Measurements from ENCODE around the gene PIEZO2. TPM values are rescaled to one million over a fixed set of nuclear protein-coding genes. Genes with fewer than 3 reads are reported as not detected.
"Not testable (repeated sequence)": the region's sequence is repeated elsewhere in the genome, so short reads cannot be mapped to it uniquely, and the experiment has no call there.

PIEZO2 gene
- total RNA-seq, 1 experiment from 2014 or later = 5.5 TPM

DNA sequence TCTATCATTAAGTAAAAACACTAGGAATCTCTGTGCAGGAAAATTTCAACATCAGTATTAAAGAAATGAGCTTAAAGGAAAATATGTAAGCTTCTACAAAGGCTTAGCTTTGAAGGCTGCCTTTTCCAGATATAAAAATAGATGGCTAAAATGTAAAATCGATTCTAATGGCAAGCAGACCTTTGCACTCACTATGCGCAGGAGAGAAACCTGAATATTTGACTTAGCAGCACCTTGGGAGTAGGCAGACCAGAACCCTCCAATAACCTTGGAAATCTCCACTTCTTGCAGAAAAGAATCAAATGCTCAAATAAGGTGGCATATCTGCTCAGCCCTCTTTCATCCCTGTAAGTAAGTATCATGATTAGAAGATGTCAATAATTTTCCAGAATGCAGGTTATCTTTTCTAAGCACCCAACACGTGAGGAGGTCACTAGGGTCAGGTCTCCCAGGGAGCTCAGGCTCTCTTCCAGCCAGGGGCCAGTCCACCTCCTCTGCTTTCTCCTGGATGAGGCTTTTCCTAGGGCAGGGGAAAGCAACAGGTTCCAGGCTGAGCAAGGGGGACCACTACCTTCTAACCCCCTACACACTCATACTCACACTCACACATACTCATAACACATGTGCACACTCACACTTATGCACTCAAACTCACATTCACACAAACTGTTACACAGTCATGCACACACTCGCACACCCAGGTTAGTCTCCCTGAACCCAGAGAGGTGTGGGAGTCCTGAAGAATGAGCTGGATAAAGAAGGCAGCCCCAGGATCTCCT is 3.8 kb downstream of the PIEZO2 start:
- peaks cover 21% of the 10 kb centered on the region for H3K27me3 ChIP-seq (replicated peaks)
- peaks cover 20% of the 10 kb centered on the region for H3K4me1 ChIP-seq (replicated peaks)
- H3K9me3 ChIP-seq (replicated peaks) = no peaks in the 10 kb centered on the region
- DNase-seq (ENCODE audit: low read depth in 1 of 2, low spot score in 2 of 2) = no peak
- H3K36me3 ChIP-seq = no peaks in the 10 kb centered on the region
- H3K27ac ChIP-seq = no peak overlapping the region
- H3K4me3 ChIP-seq = no peak overlapping the region

DNA sequence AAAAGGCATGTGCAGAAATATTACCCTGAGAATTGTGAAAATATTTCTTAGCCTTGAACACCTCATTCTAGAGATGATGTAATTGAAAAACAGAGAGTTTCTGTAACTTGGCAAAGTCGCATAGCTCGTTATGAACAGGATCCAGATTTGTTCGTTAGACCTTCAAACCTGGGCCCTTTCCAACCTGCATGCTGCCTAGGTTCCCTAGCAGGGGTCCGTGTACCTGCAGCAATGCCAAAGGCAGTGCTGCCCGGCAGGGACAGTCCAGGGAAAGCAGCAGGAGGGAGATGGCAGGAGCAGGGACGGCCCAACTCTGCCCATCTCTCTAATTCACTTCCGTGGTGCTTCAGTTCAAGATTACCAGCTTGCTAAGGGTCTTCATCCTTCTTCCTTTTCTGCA is 12.0 kb downstream of the PIEZO2 start:
- no peaks in the 10 kb centered on the region for H3K27me3 ChIP-seq (replicated peaks)
- H3K4me3 ChIP-seq = no peak overlapping the region
- no peaks in the 10 kb centered on the region for H3K9me3 ChIP-seq (replicated peaks)
- DNase-seq (ENCODE audit: low read depth in 1 of 2, low spot score in 2 of 2) = no peak
- H3K4me1 ChIP-seq (replicated peaks) = no peaks in the 10 kb centered on the region
- H3K36me3 ChIP-seq = no peaks in the 10 kb centered on the region
- H3K27ac ChIP-seq = no peak overlapping the region

- DNase-seq (ENCODE audit: low read depth in 1 of 2, low spot score in 2 of 2) = no peak
- Histone ChIP-seq H3K36me3 (no peaks in the 10 kb centered on the region), H3K4me1 (replicated peaks) (no peaks in the 10 kb centered on the region)
Observed at GRCh38 chr18:11136241-11136640, 13.1 kb downstream of the PIEZO2 start.

GRCh38 chr18:11134940-11135339 is 14.4 kb downstream of the PIEZO2 start:
- Histone ChIP-seq H3K36me3 (no peaks in the 10 kb centered on the region), H3K4me3 (no peak overlapping the region), H3K9me3 (replicated peaks) (no peaks in the 10 kb centered on the region; the same call in 1 of the 2 replicates), H3K27ac (no peak overlapping the region), H3K27me3 (replicated peaks) (no peaks in the 10 kb centered on the region), H3K4me1 (replicated peaks) (no peaks in the 10 kb centered on the region)
- no peak for DNase-seq (ENCODE audit: low read depth in 1 of 2, low spot score in 2 of 2)

More at GRCh38 chr18:11136241-11136640, 13.1 kb downstream of the PIEZO2 start:
- H3K9me3 ChIP-seq (replicated peaks) = no peaks in the 10 kb centered on the region
- H3K4me3 ChIP-seq = no peak overlapping the region
- H3K27ac ChIP-seq = no peak overlapping the region
- H3K27me3 ChIP-seq (replicated peaks) = no peaks in the 10 kb centered on the region

DNA sequence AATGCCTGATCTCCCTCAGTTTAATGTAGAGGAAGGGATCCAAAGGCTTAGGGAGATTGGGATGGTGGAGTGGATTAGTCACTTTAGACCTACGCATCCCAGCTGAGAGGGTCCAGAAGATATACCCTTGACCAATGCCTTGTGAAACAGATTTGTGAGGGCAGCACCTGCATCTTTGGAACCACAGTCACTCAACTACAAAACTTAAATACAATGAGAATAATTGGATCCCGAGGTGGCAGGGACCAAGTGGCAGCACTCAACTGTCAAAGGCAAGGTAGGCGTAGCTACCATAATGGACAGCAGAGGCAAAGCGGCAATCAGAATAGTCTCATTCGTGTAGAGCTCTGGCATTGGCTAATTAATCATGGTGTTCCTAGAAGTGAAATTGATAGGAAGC is 20.3 kb downstream of the PIEZO2 start:
- not testable (repeated sequence) for H3K4me1 ChIP-seq (replicated peaks); H3K27me3 ChIP-seq (replicated peaks); H3K27ac ChIP-seq; H3K36me3 ChIP-seq; H3K4me3 ChIP-seq; DNase-seq (ENCODE audit: low read depth in 1 of 2, low spot score in 2 of 2); H3K9me3 ChIP-seq (replicated peaks)

DNA sequence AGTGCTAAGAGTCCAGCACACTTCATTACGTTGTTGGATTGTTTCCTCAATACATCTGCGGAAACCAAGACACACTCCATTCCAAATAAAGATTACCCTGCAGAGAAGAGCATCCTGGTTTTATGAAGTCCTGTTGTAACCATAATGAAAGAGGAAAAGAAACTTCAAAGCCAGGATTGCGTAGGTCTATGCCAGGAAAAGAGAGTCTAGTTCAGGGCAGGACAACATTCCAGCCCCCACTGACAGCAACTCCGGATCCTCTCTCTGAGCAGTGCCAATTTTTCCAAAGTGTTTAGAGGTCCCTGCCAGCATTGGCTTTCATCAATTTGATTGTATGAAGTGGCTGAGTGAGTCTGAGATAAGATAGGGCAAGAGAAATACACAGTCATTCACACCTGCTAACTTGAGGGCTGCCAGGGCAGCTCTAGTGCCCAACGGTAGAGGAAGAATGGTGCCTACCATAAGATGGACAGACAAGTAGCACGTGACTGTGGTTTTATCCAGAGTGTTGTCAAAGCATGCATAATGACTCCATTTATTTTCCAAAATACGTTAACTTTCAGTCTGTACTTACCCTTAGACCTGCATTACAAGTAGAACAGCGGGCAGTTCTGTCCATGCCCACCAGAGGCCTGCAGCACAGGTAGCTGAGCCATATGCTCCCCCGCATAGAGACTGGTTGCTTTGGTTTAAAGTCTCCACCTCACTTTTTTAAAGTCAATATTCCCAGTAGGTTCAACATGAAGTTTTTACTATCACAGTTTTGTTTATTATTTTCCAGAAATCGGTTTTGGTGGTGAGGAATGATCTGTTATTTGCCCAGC is 23.7 kb downstream of the PIEZO2 start:
- no peaks in the 10 kb centered on the region; the same call in 1 of the 2 replicates for H3K9me3 ChIP-seq (replicated peaks)
- no peak overlapping the region for H3K27ac ChIP-seq
- H3K4me1 ChIP-seq (replicated peaks) = no peaks in the 10 kb centered on the region
- H3K36me3 ChIP-seq = no peaks in the 10 kb centered on the region
- no peak for DNase-seq (ENCODE audit: low read depth in 1 of 2, low spot score in 2 of 2)
- no peaks in the 10 kb centered on the region for H3K27me3 ChIP-seq (replicated peaks)
- H3K4me3 ChIP-seq = no peak overlapping the region

DNA sequence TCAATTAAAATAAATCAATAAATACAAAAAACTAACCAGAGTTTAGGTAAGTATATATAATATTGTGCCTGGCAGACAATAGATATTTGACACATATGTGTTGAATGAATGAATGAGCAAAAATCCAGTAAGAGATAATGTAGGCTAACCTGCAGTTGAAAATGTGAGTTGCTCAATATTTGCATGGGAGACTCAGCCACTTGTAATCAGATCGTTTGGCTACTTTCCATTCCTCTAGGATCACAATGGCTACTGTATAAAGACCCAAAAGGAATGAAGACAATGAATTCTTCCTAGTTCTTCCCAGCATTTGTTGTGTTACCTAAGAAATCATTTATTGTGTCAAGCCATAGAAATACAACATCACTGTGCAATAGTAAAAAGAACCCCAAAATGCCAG is 25.3 kb downstream of the PIEZO2 start:
- no peaks in the 10 kb centered on the region for H3K36me3 ChIP-seq
- H3K27ac ChIP-seq = no peak overlapping the region
- no peak overlapping the region for H3K4me3 ChIP-seq
- no peaks in the 10 kb centered on the region for H3K4me1 ChIP-seq (replicated peaks)
- H3K27me3 ChIP-seq (replicated peaks) = no peaks in the 10 kb centered on the region
- DNase-seq (ENCODE audit: low read depth in 1 of 2, low spot score in 2 of 2) = no peak
- no peaks in the 10 kb centered on the region for H3K9me3 ChIP-seq (replicated peaks)

- H3K4me3 ChIP-seq = no peak overlapping the region
- H3K36me3 ChIP-seq = no peaks in the 10 kb centered on the region
- no peaks in the 10 kb centered on the region for H3K9me3 ChIP-seq (replicated peaks)
- DNase-seq (ENCODE audit: low read depth in 1 of 2, low spot score in 2 of 2) = no peak
- H3K4me1 ChIP-seq (replicated peaks) = no peaks in the 10 kb centered on the region
- H3K27me3 ChIP-seq (replicated peaks) = no peaks in the 10 kb centered on the region
- H3K27ac ChIP-seq = no peak overlapping the region
Observed at GRCh38 chr18:11121443-11121849, 27.9 kb downstream of the PIEZO2 start.

- Histone ChIP-seq H3K27me3 (replicated peaks) (no peaks in the 10 kb centered on the region), H3K4me3 (no peak overlapping the region), H3K4me1 (replicated peaks) (no peaks in the 10 kb centered on the region), H3K27ac (no peak overlapping the region), H3K36me3 (no peaks in the 10 kb centered on the region), H3K9me3 (replicated peaks) (no peaks in the 10 kb centered on the region)
- DNase-seq (ENCODE audit: low read depth in 1 of 2, low spot score in 2 of 2) = no peak
Observed at GRCh38 chr18:11119959-11120587, 29.3 kb downstream of the PIEZO2 start.

GRCh38 chr18:11119550-11119949 is 29.8 kb downstream of the PIEZO2 start:
- DNase-seq (ENCODE audit: low read depth in 1 of 2, low spot score in 2 of 2) = no peak
- H3K27ac ChIP-seq = no peak overlapping the region
- H3K9me3 ChIP-seq (replicated peaks) = no peaks in the 10 kb centered on the region
- H3K27me3 ChIP-seq (replicated peaks) = no peaks in the 10 kb centered on the region
- H3K36me3 ChIP-seq = no peaks in the 10 kb centered on the region
- no peaks in the 10 kb centered on the region for H3K4me1 ChIP-seq (replicated peaks)
- H3K4me3 ChIP-seq = no peak overlapping the region

DNA sequence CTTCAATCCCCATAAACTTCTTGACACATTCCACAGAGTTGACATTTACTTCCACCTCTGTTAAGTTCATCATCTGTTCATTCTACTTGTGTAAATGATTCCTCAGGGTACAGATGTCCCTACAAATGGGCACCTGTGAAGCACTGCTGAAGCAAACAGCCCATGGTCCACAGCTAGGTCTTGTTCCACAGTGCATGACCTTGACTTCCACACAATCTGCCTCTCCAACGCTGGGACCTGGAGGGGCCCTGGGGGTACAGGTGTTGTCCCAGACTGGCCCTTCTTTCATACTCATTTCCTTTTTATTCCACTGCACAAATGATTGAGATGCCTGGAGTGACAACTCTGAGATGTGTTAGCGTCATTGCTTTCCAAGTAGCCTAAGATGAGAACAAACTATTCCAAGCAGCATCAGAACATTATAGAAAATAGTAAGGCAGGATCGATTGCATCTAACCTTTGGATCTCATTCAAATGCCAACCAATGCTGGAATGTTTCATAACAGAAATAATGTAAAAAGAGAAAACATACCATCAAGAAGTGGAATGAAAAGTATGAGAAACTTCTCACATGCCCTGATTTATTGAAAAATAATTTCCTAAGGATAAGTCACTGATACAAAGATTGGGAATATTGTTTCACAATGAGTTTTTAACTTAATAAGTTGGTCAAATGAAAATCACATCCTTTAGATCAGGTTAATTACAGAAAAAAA is 31.2 kb downstream of the PIEZO2 start:
- H3K36me3 ChIP-seq = no peaks in the 10 kb centered on the region
- H3K27me3 ChIP-seq (replicated peaks) = no peaks in the 10 kb centered on the region
- no peak overlapping the region for H3K27ac ChIP-seq
- no peak for DNase-seq (ENCODE audit: low read depth in 1 of 2, low spot score in 2 of 2)
- H3K4me1 ChIP-seq (replicated peaks) = 0 out of 2 replicates have a peak, but pooled peaks cover 3% of the 10 kb centered on the region
- no peaks in the 10 kb centered on the region for H3K9me3 ChIP-seq (replicated peaks)
- H3K4me3 ChIP-seq = no peak overlapping the region

GRCh38 chr18:11115276-11115675 is 34.1 kb downstream of the PIEZO2 start:
- Histone ChIP-seq H3K36me3 (no peaks in the 10 kb centered on the region), H3K27me3 (replicated peaks) (no peaks in the 10 kb centered on the region), H3K4me3 (no peak overlapping the region), H3K4me1 (replicated peaks) (0 out of 2 replicates have a peak, but pooled peaks cover 3% of the 10 kb centered on the region), H3K9me3 (replicated peaks) (no peaks in the 10 kb centered on the region), H3K27ac (no peak overlapping the region)
- DNase-seq (ENCODE audit: low read depth in 1 of 2, low spot score in 2 of 2) = no peak

DNA sequence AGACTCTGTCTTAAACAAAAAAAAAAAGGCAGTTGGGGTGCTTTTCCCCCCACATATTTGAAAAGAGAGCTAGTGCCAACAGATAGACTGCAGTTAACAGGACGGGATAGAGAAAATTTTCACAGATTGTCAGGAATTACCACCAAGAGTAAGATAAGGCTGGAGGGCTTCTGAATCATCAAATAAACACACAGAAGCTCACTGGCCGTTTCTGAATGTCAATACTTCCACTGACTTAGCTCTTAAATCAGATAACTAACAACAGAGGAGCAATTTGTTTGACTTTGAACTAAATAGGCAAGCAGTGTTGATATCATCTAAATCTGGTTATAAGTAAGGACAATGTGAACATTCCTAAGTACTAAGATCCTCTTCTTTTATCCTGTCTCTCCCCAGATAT is 34.7 kb downstream of the PIEZO2 start:
- no peak overlapping the region for H3K27ac ChIP-seq
- H3K9me3 ChIP-seq (replicated peaks) = no peaks in the 10 kb centered on the region
- no peaks in the 10 kb centered on the region for H3K36me3 ChIP-seq
- H3K4me3 ChIP-seq = no peak overlapping the region
- 0 out of 2 replicates have a peak, but pooled peaks cover 3% of the 10 kb centered on the region for H3K4me1 ChIP-seq (replicated peaks)
- DNase-seq (ENCODE audit: low read depth in 1 of 2, low spot score in 2 of 2) = peak in 1 of 2 experiments; percentile 36
- H3K27me3 ChIP-seq (replicated peaks) = no peaks in the 10 kb centered on the region
